HG03571 (cell line): ENCODE measurements around the gene TPM1.

Experiments
- ATAC-seq: cut with Tn5 transposase; IDR thresholded peaks from one replicate; pipeline ENCODE4 v1.9.1; 2021; ENCODE audit not compliant: unreplicated experiment

Gene TPM1

DNA sequence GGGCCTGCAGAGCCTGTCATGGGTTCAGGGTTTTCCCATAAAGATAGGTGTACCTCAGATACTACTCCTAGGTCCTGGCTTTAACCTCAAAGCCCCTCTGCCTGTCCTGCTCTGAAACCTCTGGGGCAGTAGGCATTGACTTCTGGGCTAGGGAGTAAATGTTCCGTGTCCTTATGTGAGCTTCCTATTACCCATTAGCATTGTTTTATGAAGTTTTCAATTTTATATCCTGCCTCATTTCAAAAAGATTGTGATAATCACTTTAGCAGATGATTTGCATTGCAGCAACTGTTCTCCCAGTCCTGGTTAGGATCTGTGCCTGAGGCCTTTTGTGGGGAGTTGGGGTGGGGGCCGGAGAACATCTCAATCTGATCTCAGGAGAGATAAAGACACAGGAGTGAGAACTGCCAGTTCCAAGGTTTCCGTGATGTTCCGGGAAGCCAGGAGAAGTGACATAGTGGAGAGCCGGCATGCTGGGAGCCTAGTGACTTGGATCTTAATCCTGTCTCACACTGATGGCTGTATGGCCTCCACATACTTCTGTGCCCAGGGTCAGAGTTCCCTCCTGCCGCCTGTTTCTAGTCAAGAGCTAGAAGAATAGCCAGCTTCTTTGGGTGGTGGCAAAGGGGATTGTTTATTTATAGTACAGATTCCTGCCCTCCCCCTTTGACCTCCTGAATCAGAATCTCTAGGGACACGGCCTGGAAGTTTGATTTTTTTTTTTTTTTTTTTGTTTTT, 10.6 kb downstream of the TPM1 start:
- no peak for ATAC-seq

- no peak for ATAC-seq
These were observed 11.7 kb downstream of the TPM1 start for GRCh38 chr15:63054281-63054683.

- ATAC-seq = no peak
These were observed 12.4 kb downstream of the TPM1 start for GRCh38 chr15:63054985-63055384.

DNA sequence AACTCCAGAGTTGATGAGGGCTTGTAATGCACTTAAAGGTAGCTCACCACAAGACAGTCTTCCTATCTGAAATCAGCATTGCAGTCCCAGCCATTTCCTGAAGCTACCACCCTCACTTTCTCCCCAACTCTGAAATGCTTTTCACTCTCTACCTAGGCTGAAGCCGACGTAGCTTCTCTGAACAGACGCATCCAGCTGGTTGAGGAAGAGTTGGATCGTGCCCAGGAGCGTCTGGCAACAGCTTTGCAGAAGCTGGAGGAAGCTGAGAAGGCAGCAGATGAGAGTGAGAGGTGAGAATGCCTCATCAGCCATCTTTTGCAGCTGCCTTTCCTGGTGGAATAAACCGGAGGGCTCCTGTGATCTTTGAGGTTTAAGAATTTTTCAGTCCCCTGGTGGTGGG, 14.3 kb downstream of the TPM1 start:
- ATAC-seq = no peak

GRCh38 chr15:63057468-63058345, 15.2 kb downstream of the TPM1 start:
- no peak for ATAC-seq

DNA sequence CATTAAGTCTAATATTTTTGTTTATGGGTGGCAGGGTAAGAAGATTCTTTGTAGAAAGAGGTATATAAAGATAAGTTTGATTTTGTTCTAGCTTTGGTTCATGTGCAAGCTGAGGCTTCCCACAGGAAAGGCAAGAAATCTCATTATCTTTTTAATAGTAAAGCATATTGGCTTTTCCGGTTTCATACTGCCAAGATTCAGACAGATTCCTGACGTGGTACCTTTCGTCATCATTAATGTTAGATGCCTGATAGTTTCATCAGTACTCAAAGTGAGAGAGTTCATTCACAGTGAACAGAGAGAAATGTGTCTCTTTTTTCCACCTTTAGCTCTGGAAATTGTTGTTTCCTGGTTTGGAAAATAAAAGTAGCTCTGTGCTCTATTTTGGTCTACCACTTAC, 16.5 kb downstream of the TPM1 start:
- ATAC-seq = no peak

DNA sequence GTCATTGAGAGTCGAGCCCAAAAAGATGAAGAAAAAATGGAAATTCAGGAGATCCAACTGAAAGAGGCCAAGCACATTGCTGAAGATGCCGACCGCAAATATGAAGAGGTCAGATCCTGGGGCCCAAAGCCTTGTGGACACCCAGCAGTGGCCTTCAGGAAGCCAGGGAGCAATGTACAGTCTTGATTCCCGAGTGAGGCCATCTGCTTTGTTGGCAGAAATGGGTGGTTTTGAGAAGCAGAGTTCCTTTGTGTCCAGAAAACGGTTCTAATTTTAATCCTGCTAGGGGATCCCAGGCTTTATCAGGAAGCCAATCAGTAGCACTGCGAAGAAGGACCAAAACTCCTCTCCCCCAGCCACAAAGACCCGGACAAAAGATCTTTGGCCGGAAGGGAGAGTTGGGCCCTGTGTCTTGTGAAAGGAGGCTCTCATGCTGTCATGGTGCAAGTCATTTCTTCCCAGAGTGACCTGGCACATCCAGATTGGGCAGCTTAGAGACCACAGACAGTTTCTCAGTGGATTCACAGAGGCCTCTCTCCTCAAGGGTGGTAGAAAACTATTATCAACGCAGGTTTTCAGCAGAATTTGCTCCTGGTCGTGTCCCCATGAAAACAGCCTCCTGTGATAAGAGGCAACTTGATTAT, 17.1 kb downstream of the TPM1 start:
- ATAC-seq = no peak

- no peak for ATAC-seq
These were observed 18.2 kb downstream of the TPM1 start for GRCh38 chr15:63060699-63061098.

GRCh38 chr15:63061975-63062374, 19.4 kb downstream of the TPM1 start:
- no peak for ATAC-seq

DNA sequence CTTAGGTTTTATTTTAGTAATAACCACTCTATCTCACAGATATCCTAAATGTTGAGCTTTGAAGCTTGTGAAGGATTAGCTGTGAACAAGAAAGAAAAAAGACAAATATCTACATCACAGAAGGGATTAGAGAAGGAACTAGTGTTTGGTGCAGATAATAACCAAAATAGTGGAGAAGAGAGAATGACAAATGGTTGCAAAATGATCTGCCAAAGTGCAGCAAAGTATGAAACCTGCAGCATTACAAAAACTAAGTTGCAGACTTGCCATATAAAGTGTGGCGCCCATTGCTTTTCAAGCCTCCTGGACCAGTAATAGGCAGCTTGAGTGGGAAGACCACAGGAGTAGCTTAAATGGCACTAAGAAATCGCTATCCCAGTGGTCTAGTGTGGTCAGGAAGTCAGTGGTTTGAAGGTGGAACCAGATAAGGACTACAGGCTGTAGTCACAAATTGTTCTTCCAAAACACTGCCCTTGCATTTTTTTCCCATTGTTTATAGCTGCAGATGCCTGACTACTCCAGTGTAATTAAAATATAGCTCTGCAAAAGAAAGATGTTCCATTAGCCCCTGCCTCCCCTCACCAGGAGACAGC, 20.7 kb downstream of the TPM1 start:
- ATAC-seq = no peak

DNA sequence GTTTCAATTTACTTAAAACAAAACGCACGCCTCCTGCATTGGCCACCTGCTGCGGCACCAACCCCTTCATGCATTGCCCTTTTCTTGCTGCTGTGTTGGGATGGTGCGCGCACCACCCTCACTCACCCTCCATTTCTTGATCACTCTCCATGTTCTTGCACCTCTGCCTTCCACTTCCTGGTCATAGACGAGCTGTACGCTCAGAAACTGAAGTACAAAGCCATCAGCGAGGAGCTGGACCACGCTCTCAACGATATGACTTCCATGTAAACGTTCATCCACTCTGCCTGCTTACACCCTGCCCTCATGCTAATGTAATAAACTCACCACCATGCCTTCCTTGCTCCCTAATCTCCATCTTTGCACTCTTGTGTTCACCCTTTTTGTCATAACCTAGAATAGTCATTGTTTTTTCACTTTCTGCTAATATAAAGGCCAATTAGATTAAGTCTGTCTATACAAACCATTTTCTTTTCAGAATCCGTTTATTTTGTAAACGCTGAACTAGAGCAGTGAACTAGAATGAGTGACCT, 21.4 kb downstream of the TPM1 start:
- no peak for ATAC-seq

DNA sequence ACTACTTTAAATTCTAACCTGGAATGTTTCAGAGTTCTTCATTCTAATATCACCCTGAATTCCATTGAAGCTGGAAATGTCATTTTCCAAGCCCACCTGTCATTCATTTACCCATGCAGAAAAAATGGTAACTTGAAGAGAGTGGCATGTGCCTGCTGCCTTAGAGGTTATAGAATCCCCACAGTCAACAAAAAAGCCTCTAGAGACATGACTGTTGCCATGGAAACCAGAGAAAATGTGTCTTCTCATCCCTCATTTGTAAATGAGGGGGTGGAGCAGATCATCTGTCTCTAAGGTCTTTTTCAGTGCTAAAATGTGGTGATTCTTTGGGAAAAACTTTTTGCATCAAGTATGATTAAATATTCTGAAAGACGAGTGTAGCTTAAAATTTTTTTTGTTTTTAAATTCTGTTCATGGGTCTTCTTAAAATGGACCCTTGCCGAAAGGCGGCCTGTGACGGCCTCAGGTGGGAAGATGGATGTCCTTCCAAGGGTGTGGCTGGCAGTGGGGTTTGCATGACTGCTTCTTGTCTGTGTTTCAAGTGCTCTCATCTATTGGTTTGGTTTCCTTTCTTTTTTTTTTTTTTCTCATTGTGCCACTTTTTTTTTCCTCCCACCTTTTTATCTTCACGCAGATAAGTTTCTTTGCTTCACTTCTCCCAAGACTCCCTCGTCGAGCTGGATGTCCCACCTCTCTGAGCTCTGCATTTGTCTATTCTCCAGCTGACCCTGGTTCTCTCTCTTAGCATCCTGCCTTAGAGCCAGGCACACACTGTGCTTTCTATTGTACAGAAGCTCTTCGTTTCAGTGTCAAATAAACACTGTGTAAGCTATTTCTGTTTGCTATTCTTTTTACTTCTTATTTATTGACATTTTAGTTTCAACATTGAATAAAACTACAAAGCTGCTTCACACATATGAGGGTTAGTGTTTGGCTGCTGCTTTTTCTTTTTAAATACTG, 23.0 kb downstream of the TPM1 start:
- no peak for ATAC-seq

- ATAC-seq = no peak
These were observed 23.7 kb downstream of the TPM1 start for GRCh38 chr15:63066272-63066671.

DNA sequence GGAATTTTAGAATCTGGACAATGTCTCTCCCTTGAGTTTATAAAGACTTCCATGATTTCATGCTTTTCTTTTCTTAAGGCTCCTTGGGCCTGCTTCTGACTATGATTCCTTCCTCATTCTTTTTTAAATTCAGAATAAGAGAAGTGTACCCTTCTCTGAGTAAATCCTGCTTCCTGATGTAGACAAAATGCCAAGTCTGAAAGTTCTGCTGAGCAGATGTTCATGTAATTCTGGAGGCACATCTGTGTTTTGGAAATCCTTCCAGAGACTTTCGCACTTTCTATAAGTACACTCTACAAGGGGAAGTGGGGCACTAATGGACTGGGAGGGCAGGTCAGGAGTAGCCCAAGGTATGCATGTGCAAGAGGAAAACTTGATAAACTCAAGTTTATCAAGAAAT, 24.8 kb downstream of the TPM1 start:
- ATAC-seq = no peak

DNA sequence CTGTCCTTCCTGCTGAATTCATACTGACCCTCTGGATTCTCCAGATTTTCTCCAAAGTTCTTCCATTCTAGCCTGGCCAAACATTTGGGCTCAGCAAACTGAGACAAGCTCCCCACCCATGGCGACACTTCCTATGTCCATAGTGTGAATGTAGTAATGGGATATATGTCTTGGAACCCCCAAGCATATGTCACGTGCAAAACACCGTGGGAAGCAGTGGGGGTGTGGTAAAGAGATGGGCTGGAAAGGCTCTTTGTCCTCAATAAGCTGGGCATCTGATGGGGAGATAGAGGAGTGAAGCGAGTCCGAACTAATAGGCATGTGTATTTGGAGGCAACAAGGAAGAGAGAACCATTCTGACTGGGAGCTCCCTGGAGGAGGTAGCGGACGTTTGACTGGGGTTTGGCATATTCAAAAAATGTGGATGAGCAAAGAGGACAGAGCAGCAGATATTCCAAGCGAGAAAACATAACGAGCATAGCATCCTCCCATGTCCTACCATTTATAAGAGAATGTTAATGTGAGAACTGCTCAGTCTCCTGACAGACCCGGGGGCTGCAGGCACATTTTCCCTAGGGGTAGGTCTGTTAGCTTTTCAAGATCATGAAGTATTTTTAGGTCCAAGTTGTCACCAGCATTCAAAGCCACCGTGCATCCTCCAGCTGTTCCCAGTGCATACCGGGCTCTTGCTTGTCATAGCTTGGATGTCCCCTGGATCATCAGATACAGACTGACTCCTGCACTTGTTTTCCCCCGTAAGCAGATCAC, 25.6 kb downstream of the TPM1 start:
- ATAC-seq = no peak

- ATAC-seq = no peak
These were observed 27.1 kb downstream of the TPM1 start for GRCh38 chr15:63069616-63070090.

GRCh38 chr15:63070681-63071129, 28.2 kb downstream of the TPM1 start:
- ATAC-seq = no peak

DNA sequence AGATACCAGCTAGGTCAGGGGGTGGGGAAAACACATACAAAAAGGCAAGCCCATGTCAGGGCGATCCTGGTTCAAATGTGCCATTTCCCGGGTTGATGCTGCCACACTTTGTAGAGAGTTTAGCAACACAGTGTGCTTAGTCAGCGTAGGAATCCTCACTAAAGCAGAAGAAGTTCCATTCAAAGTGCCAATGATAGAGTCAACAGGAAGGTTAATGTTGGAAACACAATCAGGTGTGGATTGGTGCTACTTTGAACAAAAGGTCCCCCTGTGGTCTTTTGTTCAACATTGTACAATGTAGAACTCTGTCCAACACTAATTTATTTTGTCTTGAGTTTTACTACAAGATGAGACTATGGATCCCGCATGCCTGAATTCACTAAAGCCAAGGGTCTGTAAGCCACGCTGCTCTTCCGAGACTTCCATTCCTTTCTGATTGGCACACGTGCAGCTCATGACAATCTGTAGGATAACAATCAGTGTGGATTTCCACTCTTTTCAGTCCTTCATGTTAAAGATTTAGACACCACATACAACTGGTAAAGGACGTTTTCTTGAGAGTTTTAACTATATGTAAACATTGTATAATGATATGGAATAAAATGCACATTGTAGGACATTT, 28.9 kb downstream of the TPM1 start:
- no peak for ATAC-seq
